T-helper 1 cell treated with Interleukin-12 subunit alpha and Interleukin-12 subunit beta and Interleukin-4 antibody, amounts not matched to agents 30 ng/mL and 1 ng/mL, for 36 hours (primary cell): ENCODE data around the gene CD74. TPM values are rescaled to one million over a fixed set of nuclear protein-coding genes. Genes with fewer than 3 reads are reported as not detected.

Source experiments
- intact Hi-C: fragments of 100-400 bp; cut with micrococcal nuclease; formaldehyde crosslinking; loops from one replicate; pipeline ENCODE4 v1.15.1; 2024
- total RNA-seq: library from RNA; stranded (reverse); gene quantifications from 2 replicates; pipeline ENCODE4 v1.2.3, GENCODE V29; 2022

The CD74 gene
- total RNA-seq, 1 donor from 2014 or later, result 1,446 TPM

DNA sequence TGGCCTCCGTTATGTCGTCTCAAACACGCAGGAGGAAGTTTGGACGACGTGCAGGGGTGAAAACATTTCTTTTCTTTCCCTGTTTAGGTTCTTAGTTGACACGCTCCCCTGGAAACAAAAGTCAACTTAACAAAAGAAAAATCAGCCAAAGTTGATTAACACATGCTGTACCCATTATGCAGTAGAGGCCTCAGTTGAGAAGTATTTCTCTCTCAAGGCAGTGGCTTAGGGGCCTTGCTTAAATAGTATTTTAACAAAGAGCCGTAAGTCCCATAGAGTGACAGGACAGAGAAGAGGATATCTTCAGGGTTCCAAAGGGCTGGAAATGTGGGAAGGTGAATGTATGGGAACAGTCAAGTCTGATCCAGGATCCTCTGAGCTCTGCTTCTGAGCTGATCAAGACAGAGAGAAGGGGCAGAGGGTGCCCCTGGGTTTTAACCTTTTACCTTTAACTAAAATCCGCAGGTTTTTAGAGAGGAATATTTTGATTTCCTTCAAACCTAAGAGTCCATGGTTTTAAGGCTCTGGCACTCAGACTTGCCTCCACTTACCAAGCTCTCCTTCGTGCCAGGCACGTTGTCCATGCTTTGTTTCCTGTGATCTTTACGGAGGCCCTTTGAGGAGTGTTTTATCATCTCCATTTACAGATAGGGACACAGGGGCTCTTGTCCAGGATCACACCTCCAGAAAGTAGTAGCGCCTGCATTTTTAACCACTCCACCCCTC lies 629 bp upstream of the CD74 start:
- intact Hi-C loops, result loop anchor here (2.0 to 10.0 kb wide), 10 partner anchors 369 to 1605 kb away; partner anchors contain the start of genes ATOX1, GM2A, GRPEL2 and HMGXB3

- intact Hi-C loops, result loop anchor here (2.0 to 10.0 kb wide), 5 partner anchors 17 to 1346 kb away; partner anchors contain the start of genes ATOX1, GRPEL2 and SLC36A1
Observed at GRCh38 chr5:150411245-150411979, 1.3 kb downstream of the CD74 start.

DNA sequence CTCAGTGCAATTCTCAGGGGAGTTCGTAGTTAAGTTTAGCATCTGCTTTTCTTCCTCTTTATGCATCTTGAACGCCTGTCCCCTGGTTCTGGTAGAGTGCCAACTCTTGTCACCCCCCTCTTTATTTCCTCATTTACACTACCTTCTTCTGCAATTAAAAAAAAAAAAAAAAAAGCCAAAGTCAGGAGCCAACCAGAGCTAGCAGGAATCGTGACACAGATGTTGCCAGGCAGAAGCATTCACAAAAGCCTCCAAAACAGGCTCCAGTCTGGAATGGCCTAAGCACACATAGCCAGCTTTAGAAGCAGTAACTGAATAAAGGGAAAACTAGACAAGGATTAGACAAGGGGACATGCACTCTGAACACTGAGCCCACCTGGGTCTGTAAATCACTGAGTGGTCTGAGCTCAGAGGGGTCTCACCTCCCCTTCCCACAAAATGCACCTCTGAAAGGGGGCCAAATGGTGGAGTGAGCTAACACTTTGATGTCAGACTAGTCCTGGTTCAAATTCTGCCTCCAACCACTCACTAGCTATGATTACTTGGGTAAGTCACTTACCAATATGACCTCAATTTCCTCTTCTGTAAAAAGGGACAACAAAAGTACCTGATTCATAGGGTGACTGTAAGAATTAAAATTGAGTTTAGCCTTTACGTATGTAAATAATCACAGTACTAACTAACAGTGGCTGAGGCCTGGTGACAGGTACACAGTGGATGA lies 2.0 kb downstream of the CD74 start:
- intact Hi-C loops, result loop anchor here (1.0 to 10.0 kb wide), 6 partner anchors 16 to 1347 kb away; partner anchors contain the start of genes ATOX1, CSNK1A1, GRPEL2 and SLC36A1

- intact Hi-C loops, result loop anchor here (1.0 to 10.0 kb wide), 6 partner anchors 15 to 1347 kb away; partner anchors contain the start of genes ATOX1, CSNK1A1, GRPEL2 and SLC36A1
Observed at GRCh38 chr5:150409638-150410523, 2.8 kb downstream of the CD74 start.

- intact Hi-C loops, result no loop called here
Observed at GRCh38 chr5:150408231-150408943, 4.3 kb downstream of the CD74 start.

DNA sequence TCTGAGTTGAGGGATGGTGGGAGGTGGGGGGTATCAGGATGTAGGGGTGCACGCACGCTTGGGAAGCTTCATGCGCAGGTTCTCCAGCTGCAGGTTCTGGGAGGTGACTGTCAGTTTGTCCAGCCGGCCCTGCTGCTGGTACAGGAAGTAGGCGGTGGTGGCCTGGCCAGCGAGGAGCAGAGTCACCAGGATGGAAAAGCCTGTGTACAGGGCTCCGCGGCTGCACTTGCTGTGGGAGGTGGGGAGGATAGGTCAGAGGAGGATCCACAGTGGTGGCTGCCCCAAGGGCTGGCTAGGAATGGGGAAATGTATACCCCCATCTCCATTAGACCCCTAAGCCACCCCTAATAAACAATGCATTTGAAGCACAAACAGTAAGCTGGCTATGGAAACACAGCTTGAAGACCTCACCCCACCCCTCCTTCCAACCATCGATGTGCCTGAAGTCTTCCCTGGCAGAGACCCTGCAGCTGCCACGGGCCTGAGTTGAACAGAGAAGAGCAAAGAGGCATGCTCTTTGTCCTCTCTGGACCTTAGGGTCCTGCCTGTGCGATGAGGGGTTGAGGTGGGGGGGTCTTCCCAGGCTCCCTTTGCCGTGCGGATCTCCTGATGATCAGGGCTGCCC lies 5.5 kb downstream of the CD74 start:
- intact Hi-C loops, result no loop called here

DNA sequence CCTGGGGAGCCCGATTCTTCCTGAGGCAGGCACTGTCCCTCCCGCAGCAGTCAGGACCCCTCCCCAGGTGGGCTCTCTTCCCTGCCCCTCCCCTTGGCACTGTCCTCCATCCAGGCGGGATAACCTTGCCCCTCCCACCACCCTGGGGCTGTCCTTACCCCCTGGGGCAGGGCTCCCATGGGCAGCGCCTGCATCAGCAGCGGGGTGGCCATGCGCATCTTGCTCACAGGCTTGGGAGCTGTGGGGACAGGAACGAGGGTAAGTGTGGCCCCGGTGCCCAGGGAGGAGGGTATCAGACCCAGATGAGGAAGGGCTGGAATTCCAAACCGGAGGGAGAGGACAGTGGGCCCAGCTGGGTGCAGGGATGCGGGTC lies 6.0 kb downstream of the CD74 start:
- intact Hi-C loops, result no loop called here

- intact Hi-C loops, result no loop called here
Observed at GRCh38 chr5:150406103-150406722, 6.5 kb downstream of the CD74 start.

DNA sequence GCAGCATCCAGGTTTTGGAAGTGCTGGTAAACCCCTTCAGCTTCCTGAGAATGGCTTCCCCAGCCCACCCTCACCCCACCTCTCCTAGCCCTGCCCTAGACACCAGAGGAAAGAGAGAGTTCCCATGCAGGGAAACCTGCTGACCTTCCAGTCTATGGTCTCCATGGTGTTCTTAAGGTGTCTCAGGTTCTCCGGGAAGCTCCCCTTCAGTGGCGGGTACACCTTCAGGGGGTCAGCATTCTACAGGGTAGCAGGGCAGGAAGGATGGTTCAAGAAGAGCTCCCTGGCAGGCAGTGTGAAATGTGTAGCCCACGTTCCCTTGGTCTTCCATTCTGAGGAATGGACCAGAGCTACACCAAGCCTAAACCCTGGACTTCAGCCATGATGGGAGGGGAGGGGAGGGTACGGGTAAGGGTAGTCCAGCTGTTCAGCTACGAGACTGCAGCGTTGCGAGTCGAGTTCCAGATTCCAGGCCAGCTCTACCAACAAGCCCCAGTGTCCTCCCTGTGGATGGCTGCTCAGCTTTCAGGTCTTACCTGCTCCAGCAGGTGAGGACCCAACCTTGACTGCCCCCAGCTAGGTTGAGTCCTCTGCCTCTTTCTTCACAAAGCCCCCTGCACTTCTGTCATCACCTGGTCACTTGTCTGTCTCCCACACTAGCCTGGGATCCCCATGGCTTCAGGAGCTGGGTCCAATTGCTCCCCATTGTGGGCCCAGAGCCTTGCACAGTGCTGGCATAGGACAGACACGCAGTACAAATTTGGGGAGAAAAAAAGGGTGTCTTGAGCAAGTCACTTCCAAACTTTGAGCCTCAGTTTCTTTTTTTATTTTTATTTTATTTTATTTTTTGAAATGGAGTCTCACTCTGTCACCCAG lies 7.5 kb downstream of the CD74 start:
- intact Hi-C loops, result no loop called here

- intact Hi-C loops, result no loop called here
Observed at GRCh38 chr5:150404535-150404934, 8.2 kb downstream of the CD74 start.

DNA sequence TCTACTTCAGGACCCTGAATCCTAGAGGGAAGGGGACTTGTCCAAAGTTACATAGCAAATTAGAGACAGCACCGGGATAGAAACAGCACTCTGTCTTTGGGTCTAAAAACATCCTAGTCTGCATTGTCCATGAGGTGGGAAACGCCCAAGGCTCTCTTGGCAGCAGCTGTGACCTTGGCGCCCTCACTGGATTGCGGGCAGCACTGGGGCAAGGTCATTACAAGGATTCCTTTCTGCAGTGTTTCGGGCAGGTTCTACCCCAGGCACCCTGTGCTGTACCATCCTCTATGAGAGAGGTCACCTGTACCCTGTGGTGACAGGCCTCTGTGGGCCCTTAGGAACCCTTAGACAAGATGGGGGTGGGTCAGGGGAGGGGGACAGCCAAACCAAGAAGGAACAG lies 8.6 kb downstream of the CD74 start:
- intact Hi-C loops, result no loop called here

DNA sequence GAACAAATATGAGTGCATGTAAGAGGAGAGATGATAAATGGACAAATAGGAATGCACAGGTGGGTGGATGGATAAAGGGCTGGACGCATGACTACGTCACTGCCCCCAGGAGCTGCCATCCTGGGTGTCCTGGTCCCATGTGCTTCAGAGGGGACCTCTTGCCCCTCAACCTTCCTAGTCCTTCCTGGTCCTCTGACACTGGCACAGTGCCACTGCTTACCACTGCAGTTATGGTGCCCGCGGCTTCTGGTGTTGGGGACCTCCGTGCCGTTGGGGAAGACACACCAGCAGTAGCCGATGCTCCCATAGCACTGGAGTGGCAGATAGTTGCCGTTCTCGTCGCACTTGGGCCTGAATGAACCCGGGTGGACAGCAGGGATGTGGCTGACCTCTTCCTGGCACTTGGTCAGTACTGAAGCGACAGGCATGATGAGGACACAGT lies 9.8 kb downstream of the CD74 start:
- intact Hi-C loops, result no loop called here

- intact Hi-C loops, result no loop called here
Observed at GRCh38 chr5:150402229-150402773, 10.4 kb downstream of the CD74 start.

DNA sequence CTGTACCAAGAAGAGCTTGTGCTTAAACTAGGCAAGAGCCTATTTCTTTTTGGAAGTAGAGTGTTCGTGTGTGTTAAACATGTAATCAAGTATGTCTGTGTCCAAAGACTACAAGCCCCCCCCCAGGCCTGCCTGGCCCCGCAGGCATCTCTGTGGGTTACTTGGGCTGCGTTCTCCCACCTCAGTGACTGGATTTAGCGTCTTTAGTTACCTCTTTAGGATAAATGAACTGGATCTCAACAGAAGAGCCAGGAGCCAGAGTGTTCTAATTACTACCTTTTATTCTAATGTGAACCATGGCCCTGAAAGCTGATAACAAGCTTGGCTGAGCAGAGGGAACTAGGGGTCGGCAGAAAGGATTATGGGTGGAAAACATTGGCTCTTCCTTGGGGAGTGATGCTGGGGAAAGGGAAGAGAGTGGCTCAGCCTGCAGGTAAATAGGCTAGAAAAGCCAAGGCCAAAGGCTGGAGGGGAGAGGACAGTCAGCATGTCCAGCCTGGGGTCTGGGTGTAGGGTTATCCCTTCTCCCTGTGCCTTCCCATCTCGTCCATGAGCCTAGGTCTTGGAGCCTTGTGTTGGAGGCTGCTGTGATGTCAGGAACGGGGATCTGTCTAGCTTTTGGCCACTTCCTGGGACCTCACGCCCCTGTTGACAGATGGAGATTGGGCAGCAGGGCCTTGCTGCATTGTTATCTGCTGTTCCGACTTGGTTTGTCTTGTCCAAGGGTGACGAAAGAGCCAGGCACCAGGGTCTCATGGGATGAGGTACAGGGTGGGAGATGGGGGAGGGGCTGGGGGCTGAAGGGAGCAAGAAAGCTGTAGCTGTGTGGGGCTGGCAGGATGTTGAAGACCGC lies 11.1 kb downstream of the CD74 start:
- intact Hi-C loops, result no loop called here

GRCh38 chr5:150401076-150401375 lies 11.7 kb downstream of the CD74 start:
- intact Hi-C loops, result no loop called here

- intact Hi-C loops, result no loop called here
Observed at GRCh38 chr5:150400316-150401075, 12.2 kb downstream of the CD74 start.
